HepG2 (cell line): ENCODE results near the gene GNAT3. TPM values are rescaled to one million over a fixed set of nuclear protein-coding genes. Genes with fewer than 3 reads are reported as not detected.

Source experiments
- ATAC-seq: fragments of 200-7000 bp; cut with Tn5 transposase; 3 replicates; pipeline ENCODE4 v1.9.1; 2020; ENCODE audit warnings: mild to moderate bottlenecking, moderate library complexity
- BruUV-seq: library from RNA; stranded (reverse); fragments of 400-500 nt; replicated peaks from 2 replicates; lab custom pipeline; 2021; lab: Mats Ljungman, UMichigan
- CTCF ChIA-PET: fragments of 300-600 bp; formaldehyde crosslinking; extraction: SDS; loops from one replicate; lab custom pipeline; 2021; ENCODE audit warnings: low total read pairs, inconsistent platforms, low intra/inter-chr PET ratio; lab: Yijun Ruan, JAX
- POLR2A ChIA-PET: fragments of 350-600 bp; sonication (Branson Sonifier 250); formaldehyde crosslinking; loops from one replicate; lab custom pipeline; 2020; ENCODE audit warnings: antibody characterized with exemption, inconsistent platforms; lab: Yijun Ruan, JAX
- DNase-seq: peaks from one replicate; pipeline ENCODE4 v3.0.0-alpha.2; 2015; ENCODE audit warnings: low spot score
- FAIRE-seq: peaks from 3 replicates; lab custom pipeline; 2011; peaks lifted over from hg19 to GRCh38; lab: Jason Lieb, UNC
- H2AFZ ChIP-seq: one replicate; pipeline ENCODE4 v1.6.1; 2011; ENCODE audit warnings: low read length, inconsistent platforms
- H3K27ac ChIP-seq: fragments of 300-600 bp; 3 replicates; pipeline ENCODE4 v1.8.0; 2011; ENCODE audit warnings: mixed run types, mild to moderate bottlenecking, mixed read lengths, low read length, inconsistent platforms; ENCODE audit not compliant: insufficient read depth; ENCODE audit errors: extremely low read length
- H3K27me3 ChIP-seq, 2 experiments: fragments of 200-600 bp in 1 of 2; 2 replicates in 1 of 2; 3 replicates in 1 of 2; pipeline versions ENCODE4 v1.6.0 to v1.8.0; 2011; ENCODE audit warnings: low read length in 2 of 2, mild to moderate bottlenecking in 2 of 2, moderate library complexity in 2 of 2, inconsistent platforms in 1 of 2; ENCODE audit not compliant: insufficient read depth in 2 of 2, control insufficient read depth in 1 of 2
- H3K36me3 ChIP-seq, 2 experiments: fragments of 200-600 bp in 1 of 2; replicated peaks in 1 of 2; 2 replicates in 1 of 2; 3 replicates in 1 of 2; pipeline versions ENCODE4 v1.5.1 to v1.8.0; 2011; ENCODE audit warnings: low read length in 2 of 2, inconsistent platforms in 1 of 2; ENCODE audit not compliant: insufficient read depth in 2 of 2, control insufficient read depth in 1 of 2
- H3K4me1 ChIP-seq: 2 replicates; pipeline ENCODE4 v1.5.1; 2012; ENCODE audit warnings: low read length, inconsistent platforms; ENCODE audit not compliant: insufficient read depth
- H3K4me2 ChIP-seq: 2 replicates; pipeline ENCODE4 v1.6.0; 2011; ENCODE audit warnings: low read depth, low read length, inconsistent platforms
- H3K4me3 ChIP-seq, 3 experiments: fragments of 200-600 bp in 1 of 3; sonication (generic), shearing (Covaris generic) in 1 of 3; replicated peaks in 1 of 3; 2 replicates each; pipeline ENCODE4 v1.5.1; 2011 to 2016; ENCODE audit warnings: low read length in 3 of 3, inconsistent platforms in 2 of 3, low read depth in 2 of 3, mild to moderate bottlenecking in 2 of 3, control low read depth in 1 of 3, mixed read lengths in 1 of 3; ENCODE audit not compliant: insufficient read depth in 1 of 3
- H3K79me2 ChIP-seq: one replicate; pipeline ENCODE4 v1.6.1; 2011; ENCODE audit warnings: low read length, inconsistent platforms; ENCODE audit not compliant: insufficient read depth
- H3K9ac ChIP-seq: 2 replicates; pipeline ENCODE4 v1.6.0; 2011; ENCODE audit warnings: mild to moderate bottlenecking, low read depth, low read length, inconsistent platforms; ENCODE audit not compliant: insufficient read depth
- H3K9me3 ChIP-seq: 2 replicates; pipeline ENCODE4 v1.5.1; 2012; ENCODE audit warnings: mild to moderate bottlenecking, low read length
- H4K20me1 ChIP-seq: 2 replicates; pipeline ENCODE4 v1.6.0; 2011; ENCODE audit warnings: inconsistent platforms, mild to moderate bottlenecking, low read length, moderate library complexity; ENCODE audit not compliant: insufficient read depth
- ARNT2 ChIP-seq: sonication (generic); formaldehyde crosslinking; IDR thresholded peaks from 2 replicates; pipeline ENCODE4 v1.8.0; 2022; ENCODE audit warnings: mild to moderate bottlenecking, low read depth, missing genetic modification reagents, moderate library complexity
- BRCA1 ChIP-seq: sonication (generic); formaldehyde crosslinking; IDR thresholded peaks from 2 replicates; pipeline ENCODE4 v1.4.0; 2020; ENCODE audit warnings: missing genetic modification reagents
- CBX5 ChIP-seq: sonication (generic); formaldehyde crosslinking; IDR thresholded peaks from 2 replicates; pipeline ENCODE4 v1.4.0; 2020; ENCODE audit warnings: missing genetic modification reagents, borderline replicate concordance
- CEBPB ChIP-seq: IDR thresholded peaks from 2 replicates; pipeline ENCODE4 v1.6.1; 2011; ENCODE audit warnings: low read depth, low read length, improper control_type of control experiment, borderline replicate concordance
- ETV6 ChIP-seq: sonication (generic); formaldehyde crosslinking; conservative IDR thresholded peaks from 2 replicates; pipeline ENCODE4 v1.4.0; 2020; ENCODE audit warnings: missing genetic modification reagents
- GFI1 ChIP-seq: sonication (generic); formaldehyde crosslinking; IDR thresholded peaks from 2 replicates; pipeline ENCODE4 v1.5.0; 2020; ENCODE audit warnings: missing genetic modification reagents, mild to moderate bottlenecking, borderline replicate concordance
- MLLT10 ChIP-seq: sonication (generic); formaldehyde crosslinking; IDR thresholded peaks from 2 replicates; pipeline ENCODE4 v1.4.0; 2020; ENCODE audit warnings: missing genetic modification reagents
- MYC ChIP-seq: sonication (generic); formaldehyde crosslinking; IDR thresholded peaks from 2 replicates; pipeline ENCODE4 v1.9.0; 2021; ENCODE audit warnings: missing genetic modification reagents, borderline replicate concordance
- SNRNP70 ChIP-seq: fragments of 200-400 bp; formaldehyde crosslinking; IDR thresholded peaks from 2 replicates; pipeline ENCODE4 v1.6.1; 2017; ENCODE audit warnings: mild to moderate bottlenecking, low read depth, low read length, moderate library complexity
- ZBTB43 ChIP-seq: sonication (generic); formaldehyde crosslinking; conservative IDR thresholded peaks from 2 replicates; pipeline ENCODE4 v1.4.0; 2020; ENCODE audit warnings: missing genetic modification reagents
- ZNF253 ChIP-seq: sonication (generic); formaldehyde crosslinking; IDR thresholded peaks from 2 replicates; pipeline ENCODE4 v1.8.0; 2022; ENCODE audit warnings: mild to moderate bottlenecking, missing genetic modification reagents, borderline replicate concordance
- ZNF275 ChIP-seq: sonication (generic); formaldehyde crosslinking; IDR thresholded peaks from 2 replicates; pipeline ENCODE4 v1.8.0; 2022; ENCODE audit warnings: missing genetic modification reagents, mild to moderate bottlenecking, inconsistent platforms, borderline replicate concordance
- ZNF441 ChIP-seq: sonication (generic); formaldehyde crosslinking; IDR thresholded peaks from 2 replicates; pipeline ENCODE4 v1.7.0; 2021; ENCODE audit warnings: missing genetic modification reagents, borderline replicate concordance
- ZNF687 ChIP-seq: sonication (generic); formaldehyde crosslinking; IDR thresholded peaks from 2 replicates; pipeline ENCODE4 v1.5.1; 2020; ENCODE audit warnings: mild to moderate bottlenecking, missing genetic modification reagents, moderate library complexity
- in situ Hi-C: cut with HindIII; loops from 2 replicates; pipeline ENCODE4 v1.10.0; 2017; ENCODE audit warnings: low pct_unique_long_range_greater_than_20kb; ENCODE audit not compliant: extremely low pct_ligation_motif_present
- intact Hi-C: fragments of 100-400 bp; cut with micrococcal nuclease; formaldehyde crosslinking; loops from one replicate; pipeline ENCODE4 v1.10.0; 2022; ENCODE audit not compliant: unreplicated experiment
- polyA plus RNA-seq, 8 experiments: library from polyadenylated mRNA; depleted of rRNA in 3 of 8; stranded (reverse) in 7 of 8; unstranded in 1 of 8; fragments of >200 nt; fragmentation: Illumina TruSeq in 4 of 8; extraction: Trizol in 4 of 8; gene quantifications; 2 replicates each; pipeline versions ENCODE4 v1.2.1 to v1.2.3, GENCODE V29; 2011 to 2016; ENCODE audit warnings: low read depth in 4 of 8, missing spikeins in 1 of 8, mixed read lengths in 1 of 8; ENCODE audit not compliant: insufficient read depth in 1 of 8
- total RNA-seq, 5 experiments: library from RNA; depleted of rRNA; stranded (reverse); fragments of >200 nt; fragmentation: Illumina TruSeq; extraction: Trizol; gene quantifications; 2 replicates each; pipeline ENCODE4 v1.2.3, GENCODE V29; 2016; ENCODE audit warnings: low read depth in 1 of 5

Gene GNAT3
- total and polyA plus RNA-seq, 2 of the 13 experiments (the other 11 are each of a cell fraction or from before 2014, with no cell fraction given) = not detected

- H4K20me1 ChIP-seq = no peaks in the 10 kb centered on the region
- H3K4me3 ChIP-seq = no peak overlapping the region
- no peak overlapping the region for H2AFZ ChIP-seq
- no peaks in the 10 kb centered on the region for H3K36me3 ChIP-seq
- ChIA-PET POLR2A (no interaction called here), CTCF (no interaction called here)
- no peaks in the 10 kb centered on the region for H3K27me3 ChIP-seq
- no peaks in the 10 kb centered on the region for H3K9me3 ChIP-seq
- no TSS peak for BruUV-seq
- H3K79me2 ChIP-seq = no peaks in the 10 kb centered on the region
- H3K9ac ChIP-seq = no peak overlapping the region
- TF ChIP-seq ZBTB43 (CRISPR knock-in tag) = no peak
- TF ChIP-seq CEBPB = no peak
- TF ChIP-seq BRCA1 (CRISPR knock-in tag) = no peak
- no peak for TF ChIP-seq ZNF441
- no peak for TF ChIP-seq ETV6
- TF ChIP-seq CBX5 (CRISPR knock-in tag) = no peak
- TF ChIP-seq ZNF253 (CRISPR knock-in tag) = no peak
- TF ChIP-seq MYC (CRISPR knock-in tag) = no peak
- TF ChIP-seq ARNT2 (CRISPR knock-in tag) = no peak
- no peak for TF ChIP-seq ZNF275 (CRISPR knock-in tag)
- TF ChIP-seq MLLT10 (CRISPR knock-in tag) = no peak
- no peak for TF ChIP-seq ZNF687
- no peak for TF ChIP-seq SNRNP70
- no peak for TF ChIP-seq GFI1 (CRISPR knock-in tag)
- no peaks in the 10 kb centered on the region for H3K4me1 ChIP-seq
- in situ Hi-C loops = no loop called here
- H3K27ac ChIP-seq = no peak overlapping the region
- DNase-seq (no peak), ATAC-seq (no peak), FAIRE-seq (no peak)
- intact Hi-C loops = no loop called here
- no peak overlapping the region for H3K4me2 ChIP-seq
Measured at GRCh38 chr7:80410081-80410480, 101.8 kb downstream of the GNAT3 start.
